Uterus (tissue), 2 donors: Measurements from ENCODE around the gene RHBDL2.

Experiments
- POLR2A ChIP-seq, 2 donors: fragments of 450-650 bp; IDR thresholded peaks; one replicate each; pipeline ENCODE4 v1.6.1; 2016; ENCODE audit warnings: antibody characterized with exemption in 2 of 2, mild to moderate bottlenecking in 1 of 2, moderate library complexity in 1 of 2
- TF ChIP-seq, protein P1 (sequence below), 4 experiments: fragments of 200-600 bp in 2 of 4; fragments of 450-650 bp in 2 of 4; sonication (generic) in 2 of 4; IDR thresholded peaks; one replicate each; pipeline ENCODE4 v1.5.1; 2016 to 2019; ENCODE audit warnings: antibody characterized with exemption in 4 of 4, mild to moderate bottlenecking in 2 of 4, moderate library complexity in 1 of 4

GRCh38 chr1:38964140-38964548 is 22.5 kb upstream of the RHBDL2 start:
- TF ChIP-seq, protein P1, sequence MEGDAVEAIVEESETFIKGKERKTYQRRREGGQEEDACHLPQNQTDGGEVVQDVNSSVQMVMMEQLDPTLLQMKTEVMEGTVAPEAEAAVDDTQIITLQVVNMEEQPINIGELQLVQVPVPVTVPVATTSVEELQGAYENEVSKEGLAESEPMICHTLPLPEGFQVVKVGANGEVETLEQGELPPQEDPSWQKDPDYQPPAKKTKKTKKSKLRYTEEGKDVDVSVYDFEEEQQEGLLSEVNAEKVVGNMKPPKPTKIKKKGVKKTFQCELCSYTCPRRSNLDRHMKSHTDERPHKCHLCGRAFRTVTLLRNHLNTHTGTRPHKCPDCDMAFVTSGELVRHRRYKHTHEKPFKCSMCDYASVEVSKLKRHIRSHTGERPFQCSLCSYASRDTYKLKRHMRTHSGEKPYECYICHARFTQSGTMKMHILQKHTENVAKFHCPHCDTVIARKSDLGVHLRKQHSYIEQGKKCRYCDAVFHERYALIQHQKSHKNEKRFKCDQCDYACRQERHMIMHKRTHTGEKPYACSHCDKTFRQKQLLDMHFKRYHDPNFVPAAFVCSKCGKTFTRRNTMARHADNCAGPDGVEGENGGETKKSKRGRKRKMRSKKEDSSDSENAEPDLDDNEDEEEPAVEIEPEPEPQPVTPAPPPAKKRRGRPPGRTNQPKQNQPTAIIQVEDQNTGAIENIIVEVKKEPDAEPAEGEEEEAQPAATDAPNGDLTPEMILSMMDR (IDR thresholded peaks at IDR 0.05), result no peak
- no peak for TF ChIP-seq POLR2A (IDR thresholded peaks at IDR 0.05)
